ENCODE measurements around the gene WDR54.
A peak's percentile ranks its signal among the peaks of the same experiment; 100 is the strongest.

The WDR54 gene

DNA sequence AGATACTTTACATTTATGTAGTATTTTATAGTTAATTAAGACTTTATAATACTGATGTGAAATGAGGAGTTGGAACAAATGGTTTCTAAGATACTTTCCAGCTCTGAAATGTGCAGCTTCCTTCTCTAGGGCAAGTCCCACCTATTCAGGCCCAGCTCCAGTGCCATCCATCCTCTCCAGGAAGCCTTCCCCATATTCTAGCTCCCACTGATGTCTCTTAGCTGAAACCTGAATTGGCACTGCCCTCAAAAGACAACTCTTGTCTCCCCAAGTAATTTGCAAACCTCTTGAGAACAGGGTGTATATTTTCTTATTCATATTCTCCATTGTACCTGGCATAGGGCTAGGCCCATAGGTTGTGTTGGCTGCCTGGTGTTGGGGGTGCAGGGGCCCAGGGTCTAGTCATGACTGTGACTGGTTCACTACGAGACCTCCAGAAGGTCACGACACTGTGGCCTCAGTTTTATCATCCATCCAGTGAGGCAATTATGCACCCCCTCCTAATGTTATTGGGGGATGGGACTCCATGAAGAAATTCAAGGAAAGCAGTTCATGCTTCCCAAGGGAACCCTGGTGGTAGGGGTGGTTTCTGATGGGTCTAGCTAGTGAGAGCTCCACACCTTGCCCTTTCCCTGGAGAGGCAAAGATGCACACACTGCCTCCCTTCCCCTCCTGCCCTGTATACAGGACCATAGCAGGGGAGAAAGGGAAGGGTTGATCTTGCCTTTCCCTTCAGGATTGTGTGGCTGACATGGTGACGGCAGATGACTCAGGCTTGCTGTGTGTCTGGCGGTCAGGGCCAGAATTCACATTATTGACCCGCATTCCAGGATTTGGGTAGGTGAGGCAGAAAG lies 2.8 kb downstream of the WDR54 start:
- in situ Hi-C loops (cut with HindIII; ENCODE audit: low pct_ligation_motif_present, low pct_unique_long_range_greater_than_20kb, low sequenced_read_pairs): no loop called here
- no peak for DNase-seq

DNA sequence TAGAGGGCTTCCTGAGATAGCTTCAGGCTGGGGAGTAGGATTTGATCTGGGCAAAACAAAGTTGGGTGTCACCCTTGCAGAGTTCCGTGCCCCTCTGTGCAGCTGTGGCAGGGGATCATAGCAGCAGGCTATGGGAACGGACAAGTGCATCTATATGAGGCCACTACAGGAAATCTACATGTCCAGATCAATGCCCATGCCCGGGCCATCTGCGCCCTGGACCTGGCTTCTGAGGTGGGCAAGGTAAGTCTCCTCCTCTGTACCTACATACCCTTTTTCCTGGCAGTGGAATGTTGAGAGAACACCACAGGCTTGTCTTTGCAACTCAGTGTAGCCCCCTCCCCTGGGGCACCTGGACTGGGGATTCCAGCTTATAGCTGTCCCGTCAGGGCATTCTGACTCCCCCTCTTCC lies 3.5 kb downstream of the WDR54 start:
- in situ Hi-C loops (cut with HindIII; ENCODE audit: low pct_ligation_motif_present, low pct_unique_long_range_greater_than_20kb, low sequenced_read_pairs): no loop called here
- DNase-seq: no peak

DNA sequence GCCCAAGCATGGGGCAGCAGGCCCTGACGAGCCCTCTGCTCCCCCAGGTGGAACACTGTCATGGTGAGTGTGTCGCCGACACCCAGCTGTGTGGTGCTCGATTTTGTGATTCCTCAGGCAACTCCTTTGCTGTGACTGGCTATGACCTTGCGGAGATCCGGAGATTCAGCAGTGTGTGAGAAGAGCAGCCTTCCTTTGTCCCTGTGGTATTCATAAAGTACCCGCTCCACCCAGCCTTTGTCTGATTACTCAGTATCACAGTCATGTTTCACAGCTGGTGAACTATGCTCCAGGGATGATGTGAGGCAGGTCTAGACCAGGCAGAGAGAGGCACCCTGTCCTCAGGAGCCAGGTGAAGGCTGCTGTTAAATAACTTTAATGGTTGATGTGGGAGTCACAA lies 4.0 kb downstream of the WDR54 start:
- in situ Hi-C loops (cut with HindIII; ENCODE audit: low pct_ligation_motif_present, low pct_unique_long_range_greater_than_20kb, low sequenced_read_pairs): no loop called here
- DNase-seq: no peak

DNA sequence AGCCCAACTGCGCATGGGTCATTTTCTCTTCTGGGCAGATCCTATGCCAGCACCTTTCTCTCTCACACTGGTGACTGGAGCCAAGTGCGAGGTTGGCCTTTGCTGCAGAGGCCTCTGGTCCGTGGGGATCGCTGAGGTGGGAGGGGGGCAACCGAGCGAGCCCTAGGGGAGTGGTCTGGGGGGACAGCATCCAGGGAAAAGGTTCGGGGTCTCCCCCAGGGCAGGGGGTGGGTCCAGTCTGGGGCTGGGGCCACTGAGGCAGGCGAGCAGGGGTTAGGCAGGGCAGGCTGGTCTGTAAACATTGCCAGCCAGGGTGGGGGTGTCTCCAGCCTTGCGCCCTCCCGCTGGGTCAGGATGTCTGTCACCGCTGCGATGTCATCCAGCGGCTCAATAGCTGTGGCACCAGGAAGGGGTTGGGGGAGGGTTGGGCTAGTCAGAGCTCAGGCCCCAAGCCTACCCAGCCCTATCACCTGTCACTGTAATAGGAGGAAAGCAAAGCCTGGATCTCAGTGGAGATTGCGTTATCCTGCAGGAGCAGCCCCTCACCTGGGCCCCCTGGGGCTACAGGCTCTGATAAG lies 4.7 kb downstream of the WDR54 start:
- DNase-seq: no peak
- in situ Hi-C loops (cut with HindIII; ENCODE audit: low pct_ligation_motif_present, low pct_unique_long_range_greater_than_20kb, low sequenced_read_pairs): no loop called here

DNA sequence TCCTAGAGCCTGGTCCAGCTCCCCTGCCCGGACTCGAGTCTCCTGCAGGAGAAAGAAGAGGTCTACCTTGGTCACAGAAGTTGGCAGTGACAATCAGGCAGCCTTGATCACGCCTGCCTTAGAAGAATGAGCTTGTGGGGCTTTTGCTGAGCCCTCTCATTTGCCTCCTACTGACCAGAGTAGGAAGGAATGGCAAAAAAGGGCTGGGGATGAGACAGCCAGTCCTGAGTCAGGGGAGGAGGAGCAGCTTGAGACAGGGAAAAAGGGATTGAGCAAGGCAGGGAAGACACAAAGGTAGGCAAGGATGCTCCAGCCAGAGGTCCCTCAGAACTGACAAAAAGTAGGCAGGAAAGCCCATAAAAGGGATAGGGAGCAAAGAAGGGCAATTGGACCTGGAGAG lies 6.0 kb downstream of the WDR54 start:
- in situ Hi-C loops (cut with HindIII; ENCODE audit: low pct_ligation_motif_present, low pct_unique_long_range_greater_than_20kb, low sequenced_read_pairs): no loop called here
- DNase-seq: no peak

DNA sequence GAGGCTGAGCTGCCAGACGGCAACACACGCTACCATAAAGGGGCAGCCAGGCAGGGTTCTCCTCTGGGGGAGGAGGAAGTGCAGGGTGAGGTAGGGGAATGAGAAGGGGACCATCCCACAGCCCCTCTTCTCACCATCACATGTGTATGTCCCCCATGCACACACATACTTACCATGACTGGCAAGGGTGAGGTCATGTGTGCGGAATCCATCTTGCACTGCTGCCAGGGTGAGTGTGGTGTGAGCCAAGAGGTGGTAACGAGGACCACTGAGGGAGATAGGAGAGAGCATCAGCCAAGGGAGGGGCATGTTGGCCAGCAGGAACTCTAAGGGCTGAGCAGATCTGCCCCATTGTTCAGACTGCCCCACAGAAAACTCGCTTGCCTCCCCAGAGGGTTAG lies 7.1 kb downstream of the WDR54 start:
- DNase-seq: no peak
- in situ Hi-C loops (cut with HindIII; ENCODE audit: low pct_ligation_motif_present, low pct_unique_long_range_greater_than_20kb, low sequenced_read_pairs): no loop called here

DNA sequence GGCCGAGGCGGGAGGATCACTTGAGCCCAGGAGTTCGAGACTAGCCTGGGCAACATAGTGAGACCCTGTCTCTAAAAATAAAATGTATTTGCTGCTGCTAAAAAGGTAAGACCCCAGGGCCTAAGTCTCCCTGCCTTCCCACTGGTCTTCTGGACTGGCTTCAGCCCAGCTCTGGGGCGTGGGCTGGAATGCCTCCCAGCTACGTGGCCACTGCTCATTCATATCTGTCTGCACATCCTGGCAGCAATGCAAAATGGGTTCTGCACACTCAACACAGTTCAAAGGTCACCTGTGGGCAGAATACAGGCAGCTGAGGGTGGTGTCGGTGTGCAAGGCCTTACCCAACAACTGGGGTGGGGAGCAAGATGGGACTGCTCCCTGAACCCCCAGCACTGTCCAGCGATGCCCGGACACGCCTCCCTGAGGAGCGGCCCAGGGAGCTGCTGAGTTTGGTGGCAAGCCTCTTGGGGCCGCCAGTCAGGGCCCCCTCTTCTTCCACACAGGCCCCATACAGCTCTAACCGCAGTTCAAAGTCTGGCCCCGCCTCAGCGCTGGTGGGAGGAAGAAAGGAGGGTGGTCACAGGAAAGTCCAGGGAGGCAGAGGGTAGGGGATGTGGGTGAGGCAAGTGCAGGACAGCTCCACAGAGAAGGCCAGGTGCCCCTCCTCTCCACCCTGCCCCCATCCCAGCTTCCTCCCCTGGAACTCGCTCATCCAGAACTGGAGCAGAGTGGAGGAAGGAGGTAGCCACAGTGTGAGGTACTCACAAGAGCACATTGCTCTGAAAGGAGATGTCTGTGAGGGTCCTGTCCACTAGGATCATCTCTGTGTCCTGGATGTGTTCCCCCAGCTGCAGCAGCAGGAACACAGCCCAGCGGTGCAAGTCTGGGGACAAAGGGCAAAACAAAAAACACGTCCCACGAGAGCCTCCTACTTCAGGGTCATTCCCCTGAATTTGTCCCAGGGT lies 8.2 kb downstream of the WDR54 start:
- DNase-seq: no peak
- in situ Hi-C loops (cut with HindIII; ENCODE audit: low pct_ligation_motif_present, low pct_unique_long_range_greater_than_20kb, low sequenced_read_pairs): no loop called here

DNA sequence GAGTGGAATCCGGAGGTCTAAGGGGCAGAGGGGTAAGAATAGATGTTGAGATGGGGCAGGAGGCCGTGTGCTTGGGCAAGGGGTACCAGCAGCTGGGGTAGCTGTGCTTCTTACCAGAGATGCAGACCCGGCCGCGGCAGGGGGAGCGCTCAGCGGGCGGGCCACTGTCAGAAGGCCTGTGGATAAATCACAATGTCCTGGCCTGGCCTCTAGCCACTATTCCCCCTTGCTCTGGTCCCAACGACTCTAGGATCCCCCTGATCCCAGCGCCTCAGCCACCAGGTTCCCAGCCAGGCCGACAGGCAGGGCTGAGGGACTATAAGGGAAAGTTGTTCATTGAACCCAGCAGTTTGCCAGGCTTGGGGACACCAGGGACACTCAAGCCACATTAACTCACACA lies 9.0 kb downstream of the WDR54 start:
- in situ Hi-C loops (cut with HindIII; ENCODE audit: low pct_ligation_motif_present, low pct_unique_long_range_greater_than_20kb, low sequenced_read_pairs): no loop called here
- DNase-seq: no peak

DNA sequence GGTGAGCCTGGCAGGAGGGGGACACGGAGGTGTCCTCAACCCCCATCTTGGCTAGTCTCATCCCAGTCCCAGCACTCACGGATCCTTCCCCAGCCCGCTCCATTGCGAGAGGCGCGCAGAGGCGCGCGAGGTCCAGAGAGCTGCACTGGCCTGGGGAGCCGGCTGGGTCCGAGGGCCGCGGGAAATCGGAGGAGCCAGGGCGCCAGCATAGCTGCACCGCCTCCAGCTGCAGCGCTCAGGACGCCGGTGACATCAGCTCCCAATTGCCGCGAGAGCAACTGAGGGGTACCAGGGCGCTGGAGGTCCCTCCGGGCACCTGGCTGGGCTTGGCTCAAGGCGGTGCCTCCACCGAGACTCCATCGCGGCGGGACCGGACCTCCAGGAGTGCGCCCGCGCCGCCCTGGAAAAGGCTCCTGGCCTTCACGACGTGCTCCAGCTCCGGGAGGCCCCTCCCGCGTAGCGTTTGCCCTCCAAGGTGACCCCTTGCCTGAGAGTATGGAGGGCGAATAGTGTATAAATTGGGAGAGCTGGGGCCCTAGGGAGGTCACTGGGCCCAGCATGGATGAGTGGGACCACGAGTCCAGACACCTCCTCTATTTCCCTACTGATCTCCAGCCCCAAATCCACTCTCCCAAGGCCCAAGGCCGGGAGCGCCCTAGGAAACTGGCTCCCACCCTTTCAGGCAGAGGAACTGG lies 14.7 kb downstream of the WDR54 start:
- no peak for DNase-seq
- in situ Hi-C loops (cut with HindIII; ENCODE audit: low pct_ligation_motif_present, low pct_unique_long_range_greater_than_20kb, low sequenced_read_pairs): no loop called here

DNA sequence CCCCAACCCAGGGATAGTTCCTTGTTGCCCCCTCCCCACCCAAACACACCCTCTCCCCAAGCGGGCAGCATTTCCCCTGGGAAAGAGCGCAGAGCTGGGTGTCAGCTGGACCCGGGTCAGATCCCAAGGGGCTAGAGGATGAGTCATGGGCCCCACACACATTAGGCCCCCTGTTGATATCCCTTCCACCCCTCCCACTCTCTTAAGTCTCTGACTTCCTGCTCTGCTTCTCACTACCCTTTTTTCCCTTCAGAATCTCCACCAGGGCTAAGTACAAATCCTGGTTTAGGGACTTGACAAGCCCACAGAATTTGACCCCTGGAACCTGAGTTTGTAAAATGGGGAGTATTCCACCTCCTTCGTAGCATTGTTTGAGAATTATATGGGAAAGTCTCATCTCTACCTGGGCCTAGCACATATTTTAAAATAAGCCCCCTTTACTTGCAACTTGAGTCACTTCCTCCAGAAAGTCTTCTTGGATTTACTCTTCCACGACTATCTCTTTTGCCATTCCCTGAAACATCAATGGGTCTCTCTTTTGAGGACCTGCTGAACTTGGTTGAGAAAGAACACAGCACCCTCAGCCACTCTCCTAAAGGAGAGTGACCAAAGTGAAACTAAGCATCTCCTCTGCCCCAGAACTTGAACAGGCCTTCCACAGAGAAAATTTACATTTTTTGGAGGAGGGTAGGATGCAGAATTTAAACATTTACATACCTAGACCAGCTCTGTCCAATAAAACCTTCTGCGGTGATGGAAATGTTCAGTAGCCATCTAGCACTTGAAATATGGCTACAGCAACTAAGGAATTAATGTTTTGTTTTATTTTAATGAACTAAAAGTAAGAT lies 15.5 kb downstream of the WDR54 start:
- in situ Hi-C loops (cut with HindIII; ENCODE audit: low pct_ligation_motif_present, low pct_unique_long_range_greater_than_20kb, low sequenced_read_pairs): no loop called here
- DNase-seq: no peak

DNA sequence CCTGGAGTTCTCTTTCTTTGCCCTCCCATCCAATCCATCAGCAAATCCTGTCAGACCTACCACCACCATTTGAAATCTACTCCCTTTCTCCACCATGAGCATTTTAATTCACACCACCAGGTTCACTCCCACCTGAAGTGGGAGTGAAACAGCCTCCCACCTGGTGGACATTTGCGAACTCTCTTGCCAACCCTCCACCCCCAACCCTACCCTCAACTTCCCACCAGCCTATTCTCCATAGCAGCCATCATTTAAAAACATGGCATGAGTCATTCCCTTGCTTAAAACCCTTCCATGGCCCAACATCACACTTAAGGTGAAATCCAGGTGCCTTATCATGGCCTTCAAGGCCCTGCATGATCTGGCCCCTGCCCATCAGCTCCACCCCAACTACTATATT lies 16.7 kb downstream of the WDR54 start:
- in situ Hi-C loops (cut with HindIII; ENCODE audit: low pct_ligation_motif_present, low pct_unique_long_range_greater_than_20kb, low sequenced_read_pairs): no loop called here
- DNase-seq: no peak

DNA sequence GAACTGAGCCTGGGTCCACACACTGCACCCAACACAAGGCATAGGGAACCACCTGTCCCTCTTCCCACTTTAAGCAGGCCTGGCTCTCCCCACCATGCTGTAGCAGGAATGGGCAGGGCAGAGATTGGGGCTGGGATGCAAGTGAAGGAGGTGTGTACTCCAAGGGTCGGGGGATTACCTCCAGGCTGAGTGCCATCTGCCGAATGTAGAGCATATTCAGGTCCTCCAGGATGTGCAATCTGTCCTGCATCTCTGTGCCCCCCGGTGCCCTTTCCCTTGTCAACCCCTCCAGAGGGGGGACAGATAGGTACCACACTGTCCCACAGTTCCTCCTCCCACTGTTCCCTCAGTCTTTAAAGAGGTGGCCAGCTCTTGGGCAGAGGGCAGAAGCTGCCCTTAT lies 17.8 kb downstream of the WDR54 start:
- in situ Hi-C loops (cut with HindIII; ENCODE audit: low pct_ligation_motif_present, low pct_unique_long_range_greater_than_20kb, low sequenced_read_pairs): no loop called here
- DNase-seq: no peak

DNA sequence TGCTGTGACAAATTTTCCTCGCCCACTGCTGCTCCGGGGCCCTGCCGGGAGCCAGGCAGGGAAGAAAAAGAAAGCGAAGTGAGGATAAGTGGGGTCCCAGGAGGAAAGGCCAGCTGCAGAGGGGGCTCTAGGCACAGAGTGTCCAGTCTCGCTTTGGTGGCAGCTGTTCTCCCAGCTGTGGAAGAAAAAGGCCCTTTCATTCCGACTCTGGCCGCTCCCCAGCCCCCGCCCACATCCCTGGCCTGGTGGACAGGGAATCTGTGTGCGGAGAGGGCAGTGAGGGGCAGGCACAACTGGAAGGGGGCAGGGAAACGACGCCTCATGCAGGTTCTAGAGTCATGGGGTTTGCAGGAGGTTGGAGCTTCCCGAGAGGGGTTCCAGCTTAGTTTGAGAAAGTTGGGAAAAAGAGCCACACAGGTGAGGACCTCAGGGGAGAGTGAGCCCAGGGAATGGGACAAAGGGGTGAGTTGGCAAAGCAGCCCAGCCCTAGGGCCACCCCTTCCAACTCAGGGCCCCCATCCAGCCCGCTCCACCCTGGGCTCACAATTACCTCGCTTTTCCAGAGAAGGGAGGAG lies 18.4 kb downstream of the WDR54 start:
- in situ Hi-C loops (cut with HindIII; ENCODE audit: low pct_ligation_motif_present, low pct_unique_long_range_greater_than_20kb, low sequenced_read_pairs): no loop called here
- no peak for DNase-seq

DNA sequence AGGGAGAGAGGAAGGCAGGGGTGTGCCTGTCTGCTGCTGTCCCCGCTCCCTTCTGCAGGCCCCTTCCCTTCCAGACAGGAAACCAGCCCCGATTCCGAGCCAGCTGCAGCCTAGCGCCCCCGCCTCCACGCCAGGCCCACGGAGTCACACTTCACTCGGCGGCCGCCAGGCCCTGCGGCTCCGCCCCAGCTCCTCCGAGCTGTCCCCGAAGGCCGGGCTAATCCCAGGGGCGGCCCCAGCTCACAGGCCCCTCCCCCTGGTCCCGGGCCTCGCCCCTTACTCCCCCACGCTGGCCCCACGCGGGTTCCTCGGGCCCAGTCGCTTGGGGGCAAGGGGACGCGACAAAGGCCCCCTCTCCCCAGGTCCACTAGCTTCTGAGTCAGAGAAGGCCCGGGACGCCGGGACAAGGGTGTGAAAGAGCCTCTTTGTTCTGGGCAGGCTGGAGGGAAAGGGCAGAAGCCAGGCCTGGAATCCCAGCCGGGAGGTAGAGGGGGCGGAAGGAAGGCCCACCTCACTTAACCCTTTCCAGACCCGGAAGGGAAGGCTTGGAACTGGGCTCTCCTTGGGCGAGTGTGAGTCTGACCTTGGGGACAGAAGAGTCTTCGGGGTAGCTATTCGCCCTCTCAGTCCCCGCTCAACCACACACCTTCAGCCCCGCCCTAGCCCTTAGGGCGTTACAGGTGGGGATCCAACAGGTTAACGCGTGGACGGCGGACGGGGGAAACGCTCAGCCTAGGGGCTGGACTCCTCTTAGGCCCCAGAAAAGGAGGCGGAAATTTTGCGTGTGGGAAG lies 19.0 kb downstream of the WDR54 start:
- peak; percentile 86 for DNase-seq
- in situ Hi-C loops (cut with HindIII; ENCODE audit: low pct_ligation_motif_present, low pct_unique_long_range_greater_than_20kb, low sequenced_read_pairs): no loop called here

DNA sequence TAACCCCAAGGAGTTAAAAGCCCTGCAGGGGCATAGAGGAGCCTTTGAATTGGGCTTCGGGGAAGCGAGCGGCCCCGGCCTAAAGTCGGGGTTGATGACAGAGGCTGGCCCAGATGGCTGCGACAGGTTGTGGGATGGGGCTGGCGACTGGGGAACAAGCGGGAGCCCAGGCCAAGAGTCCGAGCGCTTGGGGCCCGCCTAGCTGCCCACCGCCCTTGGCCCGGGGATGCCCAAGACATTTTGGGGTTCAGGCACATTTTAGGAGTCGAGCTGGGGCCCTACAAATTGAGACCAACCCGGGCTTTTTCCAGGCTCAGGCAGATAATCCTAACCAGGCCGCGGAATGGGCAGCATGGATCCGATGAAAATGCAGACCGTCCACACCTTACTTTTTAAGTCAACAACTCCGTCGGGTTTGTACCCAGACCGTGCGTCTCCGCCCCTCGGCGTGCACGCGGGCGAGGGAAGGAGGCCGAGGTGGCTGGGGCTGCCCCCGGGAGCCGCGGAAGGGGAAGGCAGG lies 19.7 kb downstream of the WDR54 start:
- in situ Hi-C loops (cut with HindIII; ENCODE audit: low pct_ligation_motif_present, low pct_unique_long_range_greater_than_20kb, low sequenced_read_pairs): no loop called here
- peak; percentile 52 for DNase-seq

DNA sequence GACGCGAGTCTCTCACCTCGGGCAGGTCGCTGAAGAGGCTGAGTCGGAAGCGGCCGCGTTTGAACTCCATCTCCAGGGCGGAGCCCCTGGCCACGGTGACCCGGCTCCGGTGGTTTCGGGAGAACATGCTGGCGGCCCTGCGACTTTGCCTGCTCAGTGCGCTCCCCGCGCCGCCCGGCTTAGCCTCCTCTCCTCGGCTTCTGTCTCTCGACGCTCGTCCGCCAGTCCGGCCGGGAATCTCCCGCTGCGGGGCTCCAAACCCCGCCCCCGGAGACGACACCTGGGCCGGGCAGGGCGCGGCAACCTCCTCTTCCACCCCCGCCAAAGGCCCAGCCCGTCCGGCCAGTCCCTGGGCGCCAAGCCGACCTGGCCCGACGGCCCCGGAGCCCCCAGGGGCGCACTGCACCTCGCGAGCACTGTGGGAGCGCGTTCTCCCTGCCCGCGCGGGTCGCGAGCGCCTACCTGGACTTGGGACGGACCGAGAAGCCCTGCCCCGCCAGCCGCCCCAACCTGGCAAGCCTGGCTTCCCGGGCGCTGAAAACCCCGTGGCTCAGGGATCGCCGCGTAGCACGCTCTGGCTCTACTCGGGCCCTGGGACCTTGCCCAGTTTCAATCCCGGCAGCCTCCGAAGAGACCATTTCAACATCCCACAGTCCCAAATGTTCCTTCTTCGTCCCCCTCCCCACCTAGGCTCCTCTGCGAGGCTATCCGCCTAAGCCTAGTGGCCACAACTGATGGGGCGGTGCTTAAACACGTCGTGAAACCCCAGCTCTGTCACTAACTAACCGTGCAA lies 20.4 kb downstream of the WDR54 start, which contains the start of gene RTKN:
TSS of gene RTKN (minus strand) at position 248 of the 793 bp plus-strand sequence. CDS start at position 127, 121 bp downstream.
- in situ Hi-C loops (cut with HindIII; ENCODE audit: low pct_ligation_motif_present, low pct_unique_long_range_greater_than_20kb, low sequenced_read_pairs): no loop called here
- peak; percentile 88 for DNase-seq
